GM21447 (cell line): ENCODE results near the gene USP5.

ENCODE experiments used
- ATAC-seq: cut with Tn5 transposase; IDR thresholded peaks from one replicate; pipeline ENCODE4 v1.9.1; 2021; ENCODE audit not compliant: unreplicated experiment

Gene USP5

DNA sequence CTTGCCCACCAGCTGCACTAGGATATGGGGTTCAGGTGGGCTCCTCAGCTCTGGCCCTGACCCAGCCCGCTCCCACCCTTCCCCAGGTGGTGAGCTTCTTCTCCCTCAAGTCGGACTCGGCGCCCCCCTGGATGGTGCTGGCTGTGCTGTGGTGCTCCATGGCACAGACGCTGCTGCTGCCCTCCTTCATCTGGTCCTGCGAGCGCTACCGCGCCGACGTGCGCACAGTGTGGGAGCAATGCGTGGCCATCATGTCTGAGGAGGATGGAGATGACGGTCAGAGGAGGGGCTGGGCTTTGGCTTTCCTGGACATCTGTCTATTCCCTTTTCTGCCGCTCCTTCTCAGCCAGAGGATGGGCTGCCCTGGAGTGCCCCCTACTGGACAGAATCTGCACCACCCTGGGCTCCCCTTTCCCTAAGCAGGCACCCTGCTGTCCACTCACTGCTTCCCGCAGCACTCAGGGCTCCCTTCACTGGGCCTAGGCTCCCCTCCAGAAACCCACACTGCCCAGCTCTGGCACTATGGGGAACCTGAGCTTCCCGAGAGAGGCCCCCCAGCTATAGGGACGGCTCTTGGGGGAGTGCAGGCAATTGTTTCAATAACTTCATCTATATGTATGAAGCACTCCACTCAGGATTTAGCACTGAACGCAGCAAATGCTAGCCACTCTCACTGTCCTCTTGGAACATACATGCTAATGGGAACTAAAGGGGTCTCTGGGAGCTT is 26.4 kb upstream of the USP5 start:
- ATAC-seq, result no peak

DNA sequence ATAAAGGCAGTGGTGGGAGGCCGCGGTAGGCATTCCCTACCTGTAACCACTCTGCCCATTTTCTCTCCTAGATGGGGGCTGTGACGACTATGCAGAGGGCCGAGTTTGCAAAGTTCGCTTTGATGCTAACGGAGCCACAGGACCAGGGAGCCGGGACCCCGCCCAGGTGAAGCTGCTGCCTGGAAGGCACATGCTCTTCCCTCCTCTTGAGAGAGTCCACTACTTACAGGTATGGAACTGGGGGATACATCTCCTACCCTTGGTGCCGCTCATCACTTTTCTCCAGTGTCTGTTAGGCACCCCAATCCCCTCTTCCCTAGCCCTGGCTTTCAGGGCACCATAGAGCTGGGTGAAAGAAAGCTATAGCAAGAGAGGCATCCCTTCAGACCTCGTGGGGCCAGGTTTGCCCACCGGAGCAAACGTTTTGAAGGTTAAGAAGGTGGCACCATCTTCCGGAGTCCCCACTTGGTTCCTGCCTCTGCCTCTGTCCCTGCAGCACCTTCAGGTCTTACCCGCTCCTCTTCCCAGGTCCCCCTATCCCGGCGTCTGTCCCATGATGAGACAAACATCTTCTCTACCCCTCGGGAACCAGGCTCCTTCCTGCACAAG is 25.7 kb upstream of the USP5 start:
- ATAC-seq, result no peak

DNA sequence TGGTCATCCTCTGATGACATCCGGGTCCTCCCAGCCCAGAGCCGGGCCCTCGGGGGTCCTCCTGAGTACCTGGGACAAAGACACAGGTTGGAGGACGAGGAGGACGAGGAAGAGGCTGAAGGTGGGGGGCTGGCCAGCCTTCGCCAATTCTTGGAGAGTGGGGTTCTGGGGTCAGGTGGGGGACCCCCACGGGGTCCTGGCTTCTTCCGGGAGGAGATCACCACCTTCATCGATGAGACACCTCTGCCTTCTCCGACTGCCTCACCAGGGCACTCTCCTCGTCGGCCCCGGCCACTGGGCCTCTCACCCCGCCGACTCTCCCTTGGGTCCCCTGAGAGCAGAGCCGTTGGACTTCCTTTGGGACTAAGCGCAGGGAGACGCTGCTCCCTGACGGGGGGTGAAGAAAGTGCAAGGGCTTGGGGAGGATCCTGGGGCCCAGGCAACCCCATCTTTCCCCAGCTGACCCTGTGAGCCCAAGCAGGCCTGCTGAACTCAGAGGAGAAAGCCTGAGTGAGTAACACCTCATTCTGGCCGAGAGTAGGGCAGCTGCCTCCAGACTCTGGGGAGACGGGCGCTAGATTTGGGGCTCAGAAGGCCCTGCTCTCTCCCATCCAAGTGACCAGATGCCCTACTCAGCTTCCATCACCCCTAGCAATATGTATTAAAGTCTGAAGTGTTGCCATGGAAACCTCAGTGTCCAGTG is 25.1 kb upstream of the USP5 start:
- ATAC-seq, result no peak

- ATAC-seq, result no peak
Measured at GRCh38 chr12:6827437-6827911, 24.5 kb upstream of the USP5 start.

GRCh38 chr12:6827982-6828780 is 23.8 kb upstream of the USP5 start, which contains the start of gene P3H3:
Gene P3H3 (plus strand): TSS chr12:6828407. CDS start chr12:6828441, 34 bp downstream.
- ATAC-seq, result no peak

- ATAC-seq, result no peak
Measured at GRCh38 chr12:6828781-6829535, 23.0 kb upstream of the USP5 start.

- no peak for ATAC-seq
Measured at GRCh38 chr12:6829536-6830220, 22.3 kb upstream of the USP5 start.

DNA sequence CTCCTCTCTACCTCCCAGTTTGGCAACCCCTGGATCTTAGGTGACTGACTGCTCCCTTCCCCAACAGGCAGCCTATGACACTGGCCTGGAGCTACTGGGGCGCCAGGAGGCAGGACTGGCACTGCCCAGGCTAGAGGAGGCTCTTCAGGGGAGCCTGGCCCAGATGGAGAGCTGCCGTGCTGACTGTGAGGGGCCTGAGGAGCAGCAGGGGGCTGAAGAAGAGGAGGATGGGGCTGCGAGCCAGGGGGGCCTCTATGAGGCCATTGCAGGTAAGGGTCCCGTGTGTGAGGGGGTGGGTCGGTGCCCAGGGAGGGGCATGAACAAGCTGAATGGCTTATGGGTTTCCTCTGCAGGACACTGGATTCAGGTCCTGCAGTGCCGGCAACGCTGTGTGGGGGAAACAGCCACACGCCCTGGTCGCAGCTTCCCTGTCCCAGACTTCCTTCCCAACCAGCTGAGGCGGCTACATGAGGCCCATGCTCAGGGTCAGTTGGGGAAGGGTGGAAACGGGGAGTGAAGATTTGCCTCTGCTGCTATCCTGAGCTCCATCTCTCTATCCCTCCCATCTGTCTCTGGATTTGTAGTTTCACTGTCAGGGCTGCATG is 21.6 kb upstream of the USP5 start:
- ATAC-seq, result no peak

DNA sequence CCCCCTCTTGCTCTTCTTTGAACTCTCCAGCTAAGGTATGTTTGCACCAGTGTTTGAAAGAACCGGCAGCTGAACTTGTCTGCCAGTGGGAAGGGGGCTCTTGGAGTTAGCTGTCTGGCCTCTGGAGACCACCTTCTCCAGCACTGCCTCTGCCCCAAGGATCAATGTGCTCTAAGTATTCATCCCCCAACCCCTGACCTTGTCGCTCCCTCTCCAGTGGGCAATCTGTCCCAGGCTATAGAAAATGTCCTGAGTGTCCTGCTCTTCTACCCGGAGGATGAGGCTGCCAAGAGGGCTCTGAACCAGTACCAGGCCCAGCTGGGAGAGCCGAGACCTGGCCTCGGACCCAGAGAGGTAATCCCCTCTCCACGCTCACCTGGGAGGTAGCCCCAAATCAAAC is 21.0 kb upstream of the USP5 start:
- ATAC-seq, result no peak

DNA sequence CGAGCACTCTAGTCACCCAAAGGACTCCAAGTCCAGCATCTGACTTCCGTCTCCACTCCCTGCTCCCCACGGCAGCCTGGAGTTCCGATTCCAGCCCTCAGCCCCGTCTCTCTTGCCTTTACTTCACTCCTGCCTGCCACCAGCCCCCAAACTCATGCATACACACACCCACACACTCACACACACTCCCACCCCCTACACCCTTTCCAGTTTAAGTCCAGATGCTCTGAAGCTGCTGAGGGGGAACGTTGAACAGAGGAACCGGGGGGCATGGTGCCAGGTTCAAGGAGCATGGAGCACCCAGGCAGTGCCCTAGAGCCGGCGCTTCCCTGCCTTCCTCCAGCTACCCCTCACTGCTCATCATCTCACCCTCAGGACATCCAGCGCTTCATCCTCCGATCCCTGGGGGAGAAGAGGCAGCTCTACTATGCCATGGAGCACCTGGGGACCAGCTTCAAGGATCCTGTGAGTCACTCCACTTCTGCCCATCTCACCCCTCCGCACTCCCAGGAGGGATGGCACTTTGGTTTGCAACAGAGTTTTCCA is 20.4 kb upstream of the USP5 start:
- ATAC-seq, result no peak

DNA sequence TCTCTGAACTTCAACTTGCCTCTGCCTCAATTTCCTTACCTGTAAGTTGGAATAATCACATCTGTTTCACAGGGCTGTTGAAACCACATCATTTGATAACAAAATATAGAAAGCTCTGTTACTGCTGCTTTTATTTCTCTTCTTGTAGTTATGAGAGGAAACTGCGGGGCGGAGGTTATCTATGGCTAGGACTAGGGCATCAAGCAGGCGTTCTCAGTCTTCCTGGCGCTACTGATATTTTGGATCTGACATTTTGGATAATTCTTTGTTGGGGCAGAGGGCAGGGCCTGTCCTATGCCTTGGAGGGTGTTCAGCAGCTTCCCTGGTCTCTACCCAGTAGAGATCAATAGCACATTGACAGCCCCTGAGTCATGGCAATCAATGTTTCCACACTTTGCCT is 19.8 kb upstream of the USP5 start:
- no peak for ATAC-seq

- ATAC-seq, result no peak
Measured at GRCh38 chr12:6833189-6833890, 18.6 kb upstream of the USP5 start.

- no peak for ATAC-seq
Measured at GRCh38 chr12:6834254-6834653, 17.7 kb upstream of the USP5 start.

DNA sequence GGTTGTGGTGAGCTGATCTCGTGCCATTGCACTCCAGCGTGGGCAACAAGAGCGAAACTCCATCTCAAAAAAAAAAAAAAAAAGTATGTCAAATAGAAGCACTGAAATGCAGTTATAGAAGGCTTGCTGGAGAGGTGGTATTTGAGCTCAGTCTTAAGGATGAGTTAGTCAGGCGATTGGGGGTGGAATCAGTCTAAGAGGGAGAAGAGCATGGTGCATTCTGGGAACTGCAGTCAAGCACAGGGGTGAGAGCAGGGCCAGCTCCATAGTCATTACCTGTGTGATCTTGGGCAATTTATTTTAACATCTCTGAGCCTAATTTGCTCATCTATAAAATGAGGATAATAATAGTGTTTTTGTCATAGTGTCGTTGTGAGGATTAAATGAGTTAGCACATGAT is 17.1 kb upstream of the USP5 start:
- ATAC-seq, result no peak

DNA sequence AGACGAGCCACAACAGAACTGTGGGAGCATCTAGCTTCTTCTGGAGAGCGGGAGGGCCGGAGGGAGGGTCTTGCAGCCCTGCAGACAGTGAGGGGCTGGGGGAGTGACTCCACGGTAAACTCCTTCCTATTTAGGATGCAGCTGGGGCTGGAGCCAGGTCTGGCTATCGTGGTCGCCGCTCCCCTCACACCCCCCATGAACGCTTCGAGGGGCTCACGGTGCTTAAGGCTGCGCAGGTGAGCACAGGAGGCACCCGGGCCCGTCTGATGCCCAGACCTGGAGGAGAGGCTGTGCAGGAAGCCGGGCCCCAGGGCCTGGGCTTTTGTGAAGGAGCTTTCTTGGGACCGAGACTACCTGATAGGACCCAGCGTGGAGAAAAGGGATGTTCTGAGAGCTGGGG is 15.1 kb upstream of the USP5 start:
- no peak for ATAC-seq

DNA sequence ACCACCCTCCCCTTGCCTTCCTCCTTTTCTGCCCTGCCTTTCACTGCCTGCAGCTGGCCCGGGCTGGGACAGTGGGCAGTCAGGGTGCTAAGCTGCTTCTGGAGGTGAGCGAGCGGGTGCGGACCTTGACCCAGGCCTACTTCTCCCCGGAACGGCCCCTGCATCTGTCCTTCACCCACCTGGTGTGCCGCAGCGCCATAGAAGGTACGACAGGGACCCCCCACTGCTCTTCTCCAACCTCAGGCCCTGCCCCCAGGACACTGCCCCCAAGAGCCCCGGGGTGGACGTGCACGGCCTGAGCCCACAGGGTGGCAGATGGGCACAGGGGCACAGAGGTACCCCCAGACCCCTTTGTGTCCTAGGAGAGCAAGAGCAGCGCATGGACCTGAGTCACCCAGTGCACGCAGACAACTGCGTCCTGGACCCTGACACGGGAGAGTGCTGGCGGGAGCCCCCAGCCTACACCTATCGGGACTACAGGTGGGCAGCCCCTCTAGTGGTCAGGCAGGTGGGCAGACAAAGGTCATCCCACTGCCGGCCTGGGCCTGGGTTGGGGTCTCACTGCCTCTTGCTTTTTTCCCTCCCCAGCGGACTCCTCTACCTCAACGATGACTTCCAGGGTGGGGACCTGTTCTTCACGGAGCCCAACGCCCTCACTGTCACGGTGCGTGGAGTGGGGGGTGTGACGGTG is 14.4 kb upstream of the USP5 start:
- no peak for ATAC-seq

DNA sequence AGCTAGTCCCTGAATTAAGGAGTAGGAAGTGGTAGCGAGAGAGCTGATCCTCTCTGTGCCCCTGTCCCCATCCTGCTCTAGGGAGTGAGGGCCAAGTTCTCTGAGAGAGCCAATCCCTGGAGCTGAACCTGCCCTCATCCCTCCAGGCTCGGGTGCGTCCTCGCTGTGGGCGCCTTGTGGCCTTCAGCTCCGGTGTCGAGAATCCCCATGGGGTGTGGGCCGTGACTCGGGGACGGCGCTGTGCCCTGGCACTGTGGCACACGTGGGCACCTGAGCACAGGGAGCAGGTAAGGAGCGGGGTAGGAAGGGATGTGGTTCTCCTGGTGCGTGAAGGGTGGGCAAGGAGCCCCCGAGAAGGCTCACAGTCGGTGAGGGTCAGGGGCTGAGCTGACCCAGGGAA is 13.1 kb upstream of the USP5 start:
- ATAC-seq, result no peak
